SU-DHL-6 (cell line): ENCODE measurements around the gene RAMAC.

Experiments
- H2AFZ ChIP-seq: fragments of 200-600 bp; sonication (generic); 2 replicates; pipeline ENCODE4 v1.6.1; 2014; ENCODE audit warnings: low read depth, mild to moderate bottlenecking, moderate library complexity, mixed read lengths, antibody characterized with exemption, low read length; ENCODE audit not compliant: severe bottlenecking
- H3F3A ChIP-seq: fragments of 200-600 bp; shearing (Covaris generic); 2 replicates; pipeline ENCODE4 v1.6.0; 2016; ENCODE audit warnings: antibody characterized with exemption, mild to moderate bottlenecking; ENCODE audit not compliant: insufficient read depth
- H3K27ac ChIP-seq: fragments of 200-600 bp; sonication (generic); 2 replicates; pipeline ENCODE4 v1.5.1; 2016; ENCODE audit warnings: low read depth, mild to moderate bottlenecking, low read length, moderate library complexity, mixed read lengths
- H3K27me3 ChIP-seq: fragments of 200-600 bp; sonication (generic), shearing (Covaris generic); 2 replicates; pipeline ENCODE4 v1.6.0; 2014; ENCODE audit warnings: mild to moderate bottlenecking, low read length
- H3K36me3 ChIP-seq: fragments of 200-600 bp; sonication (generic); 2 replicates; pipeline ENCODE4 v1.6.1; 2014; ENCODE audit warnings: mild to moderate bottlenecking, low read length, mixed read lengths
- H3K4me2 ChIP-seq: fragments of 300-600, 200-600 bp; shearing (Covaris generic), sonication (generic); 2 replicates; pipeline ENCODE4 v1.6.0; 2014; ENCODE audit warnings: low read length, low read depth, mild to moderate bottlenecking; ENCODE audit not compliant: poor library complexity, severe bottlenecking
- H3K4me3 ChIP-seq: fragments of 200-600 bp; sonication (generic); 2 replicates; pipeline ENCODE4 v1.5.1; 2014; ENCODE audit warnings: antibody characterized with exemption, low read length, mild to moderate bottlenecking, mixed read lengths; ENCODE audit not compliant: insufficient read depth, poor library complexity, severe bottlenecking
- H3K79me2 ChIP-seq: fragments of 200-600 bp; sonication (generic); 2 replicates; pipeline ENCODE4 v1.6.1; 2014; ENCODE audit warnings: mild to moderate bottlenecking, low read length, moderate library complexity; ENCODE audit not compliant: insufficient read depth
- H3K9ac ChIP-seq: fragments of 200-600 bp; sonication (generic); 2 replicates; pipeline ENCODE4 v1.7.0; 2014; ENCODE audit warnings: mild to moderate bottlenecking, low read length
- H3K9me2 ChIP-seq: fragments of 200-600 bp; sonication (generic); replicated peaks from 2 replicates; pipeline ENCODE4 v1.6.1; 2014; ENCODE audit warnings: low read length; ENCODE audit not compliant: insufficient read depth
- H3K9me3 ChIP-seq: fragments of 200-600 bp; sonication (generic); 2 replicates; pipeline ENCODE4 v1.6.1; 2014; ENCODE audit warnings: low read length, mixed read lengths; ENCODE audit not compliant: insufficient read depth
- H4K20me1 ChIP-seq: fragments of 200-600 bp; sonication (generic); 2 replicates; pipeline ENCODE4 v1.6.1; 2014; ENCODE audit warnings: low read depth, mild to moderate bottlenecking, antibody characterized with exemption, low read length, moderate library complexity, mixed read lengths
- EZH2phosphoT487 ChIP-seq: fragments of 200-600 bp; sonication (generic), shearing (Covaris generic); conservative IDR thresholded peaks from 2 replicates; pipeline ENCODE4 v1.6.1; 2018; ENCODE audit warnings: mild to moderate bottlenecking, antibody characterized with exemption, low read length, moderate library complexity, mixed read lengths
- TF ChIP-seq, protein P1 (sequence below): fragments of 200-600 bp; sonication (generic); IDR thresholded peaks from one replicate; pipeline ENCODE4 v1.5.1; 2017; ENCODE audit warnings: antibody characterized with exemption, mild to moderate bottlenecking, low read length, moderate library complexity; ENCODE audit not compliant: insufficient read depth, poor library complexity, severe bottlenecking

The RAMAC gene

GRCh38 chr15:82950746-82951370, 35.2 kb upstream of the RAMAC start:
- no peak overlapping the region for H3K27ac ChIP-seq
- no peaks in the 10 kb centered on the region for H4K20me1 ChIP-seq
- H3K9me3 ChIP-seq: no peaks in the 10 kb centered on the region
- H3K9me2 ChIP-seq: no peaks in the 10 kb centered on the region
- no peak overlapping the region for H3K4me3 ChIP-seq
- TF ChIP-seq, protein P1, sequence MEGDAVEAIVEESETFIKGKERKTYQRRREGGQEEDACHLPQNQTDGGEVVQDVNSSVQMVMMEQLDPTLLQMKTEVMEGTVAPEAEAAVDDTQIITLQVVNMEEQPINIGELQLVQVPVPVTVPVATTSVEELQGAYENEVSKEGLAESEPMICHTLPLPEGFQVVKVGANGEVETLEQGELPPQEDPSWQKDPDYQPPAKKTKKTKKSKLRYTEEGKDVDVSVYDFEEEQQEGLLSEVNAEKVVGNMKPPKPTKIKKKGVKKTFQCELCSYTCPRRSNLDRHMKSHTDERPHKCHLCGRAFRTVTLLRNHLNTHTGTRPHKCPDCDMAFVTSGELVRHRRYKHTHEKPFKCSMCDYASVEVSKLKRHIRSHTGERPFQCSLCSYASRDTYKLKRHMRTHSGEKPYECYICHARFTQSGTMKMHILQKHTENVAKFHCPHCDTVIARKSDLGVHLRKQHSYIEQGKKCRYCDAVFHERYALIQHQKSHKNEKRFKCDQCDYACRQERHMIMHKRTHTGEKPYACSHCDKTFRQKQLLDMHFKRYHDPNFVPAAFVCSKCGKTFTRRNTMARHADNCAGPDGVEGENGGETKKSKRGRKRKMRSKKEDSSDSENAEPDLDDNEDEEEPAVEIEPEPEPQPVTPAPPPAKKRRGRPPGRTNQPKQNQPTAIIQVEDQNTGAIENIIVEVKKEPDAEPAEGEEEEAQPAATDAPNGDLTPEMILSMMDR: no peak
- no peak for TF ChIP-seq EZH2phosphoT487
- no peaks in the 10 kb centered on the region for H3K79me2 ChIP-seq
- no peak overlapping the region for H3K9ac ChIP-seq
- H3K4me2 ChIP-seq: no peak overlapping the region
- no peaks in the 10 kb centered on the region for H3K27me3 ChIP-seq
- no peaks in the 10 kb centered on the region for H3F3A ChIP-seq
- no peaks in the 10 kb centered on the region for H3K36me3 ChIP-seq
- H2AFZ ChIP-seq: no peak overlapping the region

DNA sequence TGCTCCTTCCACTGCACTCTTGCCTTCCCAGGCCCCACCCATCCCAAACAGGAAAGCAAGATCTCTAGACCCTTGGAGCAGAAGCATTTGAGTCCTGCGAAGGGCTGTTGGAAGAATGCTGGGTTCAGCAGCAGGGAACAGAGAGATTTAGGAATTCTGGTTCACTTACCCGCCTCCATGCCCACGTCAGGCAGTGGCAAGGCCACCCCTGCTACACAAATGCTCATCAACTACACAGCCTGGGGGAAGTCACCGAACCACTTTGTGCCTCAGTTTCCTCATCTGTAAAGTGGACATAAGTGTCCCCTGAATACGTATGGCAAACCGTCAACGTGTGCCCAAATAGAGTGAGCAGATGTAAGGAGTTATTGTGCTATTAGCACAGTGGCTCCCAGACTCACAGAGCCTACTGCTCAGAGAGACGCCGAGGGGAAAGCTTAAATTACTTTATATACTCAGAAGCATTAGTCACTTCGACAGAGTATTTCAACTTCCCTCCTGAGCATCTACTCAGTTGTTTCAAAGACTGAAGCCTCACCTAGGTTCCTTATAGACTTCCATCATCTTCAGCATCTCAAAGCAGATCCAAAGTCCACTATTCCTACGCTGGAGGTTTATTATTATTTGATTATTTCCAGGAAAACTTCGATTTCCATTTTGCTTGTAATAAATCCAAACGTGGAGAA, 34.4 kb upstream of the RAMAC start:
- Histone ChIP-seq H3K9me3 (no peaks in the 10 kb centered on the region), H4K20me1 (no peaks in the 10 kb centered on the region), H3K27ac (no peak overlapping the region), H3F3A (no peaks in the 10 kb centered on the region), H3K9ac (no peak overlapping the region), H3K4me2 (peak overlapping the region; percentile 21), H3K9me2 (no peaks in the 10 kb centered on the region), H3K79me2 (no peaks in the 10 kb centered on the region), H2AFZ (no peak overlapping the region), H3K27me3 (no peaks in the 10 kb centered on the region), H3K36me3 (no peaks in the 10 kb centered on the region), H3K4me3 (no peak overlapping the region)
- no peak for TF ChIP-seq EZH2phosphoT487
- TF ChIP-seq, protein P1: no peak

DNA sequence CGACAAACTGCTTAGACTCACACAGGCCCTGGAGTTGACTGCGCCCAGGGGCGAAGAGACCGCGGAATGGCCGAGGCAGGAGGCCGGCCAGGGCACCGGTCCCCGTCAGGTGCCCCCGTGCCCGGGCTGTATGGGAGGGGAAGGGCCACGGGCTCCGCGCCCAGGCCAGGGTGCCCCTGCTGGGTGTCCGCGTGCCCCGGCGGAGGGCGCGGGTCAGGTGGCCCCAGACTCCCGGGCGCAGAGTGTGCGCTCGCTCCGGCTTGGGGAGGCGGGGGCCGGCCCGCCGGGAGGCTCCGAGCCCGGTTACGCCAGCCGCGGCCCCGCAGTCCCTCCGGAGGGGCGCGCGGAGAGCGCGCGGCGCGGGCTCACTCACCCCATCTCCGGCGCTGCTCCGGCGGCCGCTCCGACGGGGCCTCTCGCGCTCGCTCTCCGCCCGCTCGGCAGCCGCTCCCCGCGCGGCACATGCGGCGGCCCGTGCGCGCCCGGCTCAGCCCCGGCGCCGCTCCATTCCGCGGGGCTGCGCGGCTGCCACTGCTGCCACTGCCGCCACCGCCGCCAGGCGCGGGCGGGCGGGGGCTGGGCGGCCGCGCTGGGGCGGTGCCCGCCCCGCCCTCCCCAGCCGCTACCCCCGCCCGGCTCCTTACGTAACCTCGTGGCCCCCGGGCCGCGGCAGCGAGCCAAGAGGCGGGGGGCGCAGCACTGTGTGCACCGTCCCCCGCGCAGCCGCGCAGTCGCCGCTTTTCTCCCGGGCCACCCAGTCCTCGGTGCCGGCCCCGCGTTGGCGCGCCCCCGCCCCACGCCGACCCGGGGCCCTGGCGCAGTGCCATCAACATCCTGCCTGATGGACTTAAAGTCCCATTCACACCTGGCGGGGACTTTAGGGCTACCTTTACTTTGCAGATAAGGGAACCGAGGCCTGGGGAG, 33.6 kb upstream of the RAMAC start, which contains the start of gene HOMER2:
Gene HOMER2 (minus strand): TSS at position 563 of the 924 bp plus-strand sequence. CDS start 185 bp downstream, at position 378.
- Histone ChIP-seq H3K4me2 (peak within 1 kb of the TSS; percentile 43), H3K27me3 (no peaks in the 10 kb centered on the region), H4K20me1 (no peaks in the 10 kb centered on the region), H3K4me3 (peak within 1 kb of the TSS; percentile 45), H3K79me2 (no peaks in the 10 kb centered on the region), H3K9me2 (no peaks in the 10 kb centered on the region), H3K9ac (no peak within 1 kb of the TSS), H2AFZ (no peak within 1 kb of the TSS), H3K9me3 (no peaks in the 10 kb centered on the region), H3K27ac (no peak within 1 kb of the TSS), H3F3A (no peaks in the 10 kb centered on the region), H3K36me3 (no peaks in the 10 kb centered on the region)
- TF ChIP-seq, protein P1: no peak
- TF ChIP-seq EZH2phosphoT487: no peak
